A673 (cell line): Measurements from ENCODE around the gene EVPL. TPM values are rescaled to one million over a fixed set of nuclear protein-coding genes. Genes with fewer than 3 reads are reported as not detected.

ENCODE experiments used
- BruUV-seq: library from RNA; stranded (reverse); fragments of 400-500 nt; replicated peaks from 2 replicates; lab custom pipeline; 2021; lab: Mats Ljungman, UMichigan
- CTCF ChIA-PET: fragments of 300-600 bp; sonication (Branson Sonifier 250); formaldehyde crosslinking; loops from one replicate; lab custom pipeline; 2022; ENCODE audit warnings: antibody characterized with exemption; lab: Charles Lee
- POLR2A ChIA-PET: fragments of 300-600 bp; sonication (Branson Sonifier 250); formaldehyde crosslinking; loops from one replicate; lab custom pipeline; 2022; ENCODE audit warnings: antibody characterized with exemption; ENCODE audit not compliant: low non-redundant PET; lab: Charles Lee
- DNase-seq: peaks from one replicate; pipeline ENCODE4 v3.0.0-alpha.2; 2015; ENCODE audit warnings: low spot score
- H3K27ac ChIP-seq: fragments of 200-600 bp; sonication (generic); 2 replicates; pipeline ENCODE4 v1.5.1; 2016; ENCODE audit warnings: mixed run types, low read depth, mild to moderate bottlenecking, mixed read lengths, antibody characterized with exemption, low read length; ENCODE audit not compliant: poor library complexity, severe bottlenecking
- H3K27me3 ChIP-seq: fragments of 200-600 bp; sonication (generic); replicated peaks from 2 replicates; pipeline ENCODE4 v1.6.1; 2017; ENCODE audit warnings: mixed run types, low read depth, mild to moderate bottlenecking, mixed read lengths, antibody characterized with exemption, low read length; ENCODE audit not compliant: insufficient read depth, poor library complexity
- H3K36me3 ChIP-seq: fragments of 200-600 bp; sonication (generic); 2 replicates; pipeline ENCODE4 v1.6.1; 2016; ENCODE audit warnings: mixed run types, mild to moderate bottlenecking, mixed read lengths, antibody characterized with exemption, low read length; ENCODE audit not compliant: insufficient read depth, poor library complexity, severe bottlenecking
- H3K4me1 ChIP-seq: fragments of 200-600 bp; sonication (generic); 2 replicates; pipeline ENCODE4 v1.6.1; 2017; ENCODE audit warnings: mixed run types, mild to moderate bottlenecking, mixed read lengths, antibody characterized with exemption, low read length; ENCODE audit not compliant: insufficient read depth, poor library complexity, severe bottlenecking
- H3K4me3 ChIP-seq: fragments of 200-600 bp; sonication (generic); 2 replicates; pipeline ENCODE4 v1.5.1; 2016; ENCODE audit warnings: low read depth, mixed run types, mild to moderate bottlenecking, mixed read lengths, low read length; ENCODE audit not compliant: poor library complexity, severe bottlenecking
- H3K9me3 ChIP-seq: fragments of 200-600 bp; sonication (generic); 2 replicates; pipeline ENCODE4 v1.6.1; 2016; ENCODE audit warnings: mixed run types, low read depth, mild to moderate bottlenecking, mixed read lengths, antibody characterized with exemption, low read length; ENCODE audit not compliant: poor library complexity, severe bottlenecking
- EZH2 ChIP-seq: fragments of 200-600 bp; sonication (generic); IDR thresholded peaks from 2 replicates; pipeline ENCODE4 v1.6.1; 2017; ENCODE audit warnings: borderline replicate concordance, low read depth, mild to moderate bottlenecking, mixed read lengths, antibody characterized with exemption, low read length; ENCODE audit not compliant: poor library complexity, severe bottlenecking
- intact Hi-C: fragments of 100-400 bp; cut with micrococcal nuclease; formaldehyde crosslinking; loops from one replicate; pipeline ENCODE4 v1.10.0; 2022; ENCODE audit not compliant: unreplicated experiment
- total RNA-seq: library from RNA; stranded (reverse); gene quantifications from 2 replicates; pipeline ENCODE4 v1.2.3, GENCODE V29; 2021
- TF ChIP-seq, protein P1 (sequence below): fragments of 300-800, 200-600 bp; sonication (generic); conservative IDR thresholded peaks from 2 replicates; pipeline ENCODE4 v1.5.1; 2017; ENCODE audit warnings: low read depth, mild to moderate bottlenecking, antibody characterized with exemption, low read length, moderate library complexity, mixed read lengths

The EVPL gene
- total RNA-seq, 1 experiment from 2014 or later, result 0.21 TPM

DNA sequence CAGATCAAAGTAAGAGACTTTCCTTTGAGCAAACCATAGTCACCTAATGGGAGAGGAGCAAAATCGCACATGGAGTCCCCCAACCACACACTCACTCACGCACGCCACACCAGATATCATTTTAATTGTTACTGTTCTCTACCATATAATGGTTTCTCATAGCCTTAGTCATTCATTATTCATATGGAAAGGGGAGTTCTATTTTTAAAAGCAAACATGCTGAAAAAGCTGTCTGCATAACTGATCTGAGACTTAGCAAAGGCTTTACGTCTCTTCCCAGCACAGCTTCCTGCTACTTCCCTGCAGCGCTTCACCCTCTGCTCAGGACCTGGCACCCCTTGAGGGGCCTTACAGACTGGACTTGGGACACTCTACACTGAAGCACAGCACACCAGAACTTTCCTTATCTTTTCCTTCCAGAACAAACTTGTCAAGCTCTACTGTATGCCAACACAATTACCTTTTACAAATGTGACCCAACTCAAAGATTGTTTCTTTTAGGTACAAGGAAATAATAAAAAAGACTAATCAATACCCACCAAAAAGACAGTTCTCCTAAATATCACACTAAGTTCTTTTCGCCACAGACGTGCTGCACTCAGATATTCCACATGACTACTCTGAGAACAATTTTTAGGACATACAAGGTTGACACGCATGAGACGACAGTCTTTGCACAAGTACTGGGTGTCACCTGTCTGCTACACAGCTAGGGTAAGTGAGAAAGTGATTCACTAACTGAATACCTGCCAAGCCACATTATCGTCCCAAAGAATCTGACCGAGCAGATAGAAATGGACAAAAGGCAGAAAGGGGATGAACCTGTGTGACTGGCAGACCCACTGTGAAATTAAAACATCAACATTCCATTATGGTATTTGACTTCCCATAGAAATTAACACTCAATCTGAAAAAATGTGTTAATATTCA, 23.7 kb upstream of the EVPL start:
- BruUV-seq, result no TSS peak
- POLR2A ChIA-PET, result no interaction called here
- peaks cover 10% of the 10 kb centered on the region for H3K4me1 ChIP-seq
- no peak overlapping the region for H3K27ac ChIP-seq
- CTCF ChIA-PET, result no interaction called here
- no peak for DNase-seq
- H3K36me3 ChIP-seq, result peaks cover 63% of the 10 kb centered on the region
- H3K27me3 ChIP-seq, result no peaks in the 10 kb centered on the region
- intact Hi-C loops, result no loop called here
- no peak for TF ChIP-seq EZH2
- TF ChIP-seq, protein P1, sequence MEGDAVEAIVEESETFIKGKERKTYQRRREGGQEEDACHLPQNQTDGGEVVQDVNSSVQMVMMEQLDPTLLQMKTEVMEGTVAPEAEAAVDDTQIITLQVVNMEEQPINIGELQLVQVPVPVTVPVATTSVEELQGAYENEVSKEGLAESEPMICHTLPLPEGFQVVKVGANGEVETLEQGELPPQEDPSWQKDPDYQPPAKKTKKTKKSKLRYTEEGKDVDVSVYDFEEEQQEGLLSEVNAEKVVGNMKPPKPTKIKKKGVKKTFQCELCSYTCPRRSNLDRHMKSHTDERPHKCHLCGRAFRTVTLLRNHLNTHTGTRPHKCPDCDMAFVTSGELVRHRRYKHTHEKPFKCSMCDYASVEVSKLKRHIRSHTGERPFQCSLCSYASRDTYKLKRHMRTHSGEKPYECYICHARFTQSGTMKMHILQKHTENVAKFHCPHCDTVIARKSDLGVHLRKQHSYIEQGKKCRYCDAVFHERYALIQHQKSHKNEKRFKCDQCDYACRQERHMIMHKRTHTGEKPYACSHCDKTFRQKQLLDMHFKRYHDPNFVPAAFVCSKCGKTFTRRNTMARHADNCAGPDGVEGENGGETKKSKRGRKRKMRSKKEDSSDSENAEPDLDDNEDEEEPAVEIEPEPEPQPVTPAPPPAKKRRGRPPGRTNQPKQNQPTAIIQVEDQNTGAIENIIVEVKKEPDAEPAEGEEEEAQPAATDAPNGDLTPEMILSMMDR, result no peak
- no peak overlapping the region for H3K4me3 ChIP-seq
- no peaks in the 10 kb centered on the region for H3K9me3 ChIP-seq

DNA sequence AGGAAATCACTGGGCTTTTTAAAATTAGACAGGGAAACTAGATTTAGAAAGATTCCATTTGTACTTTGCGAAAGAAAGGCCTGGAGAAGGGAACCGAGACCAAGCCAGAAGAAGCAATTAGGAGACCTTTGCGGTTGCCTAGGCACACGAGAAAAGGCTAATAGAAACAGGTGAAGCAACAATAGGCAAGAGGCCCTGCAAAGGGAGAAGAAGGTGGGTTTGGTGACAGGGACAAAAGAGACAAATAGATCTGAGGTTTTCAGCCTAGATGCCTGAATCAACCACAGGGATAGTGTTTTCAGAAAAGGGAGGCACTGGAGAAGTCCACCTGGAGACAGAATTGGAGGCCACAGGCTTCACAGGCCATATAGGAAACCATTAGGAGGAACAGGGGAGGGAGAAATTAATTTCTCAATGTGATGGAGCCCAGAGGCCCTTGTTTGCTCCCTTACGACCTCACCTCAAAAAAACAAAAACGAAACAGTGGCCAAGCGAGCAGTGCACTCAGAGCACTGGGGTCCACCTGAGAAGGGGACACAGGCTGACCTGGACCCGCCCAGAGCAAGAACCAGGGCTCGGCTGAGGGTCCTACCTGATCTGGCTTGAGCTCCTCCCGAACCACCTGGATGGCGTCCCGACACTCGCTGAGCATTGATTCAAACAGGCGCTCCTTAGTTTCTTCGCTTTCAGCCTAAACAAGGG, 22.9 kb upstream of the EVPL start:
- Histone ChIP-seq H3K36me3 (peaks cover 67% of the 10 kb centered on the region), H3K9me3 (no peaks in the 10 kb centered on the region), H3K27me3 (no peaks in the 10 kb centered on the region), H3K27ac (no peak overlapping the region), H3K4me1 (peaks cover 10% of the 10 kb centered on the region), H3K4me3 (no peak overlapping the region)
- no TSS peak for BruUV-seq
- TF ChIP-seq, protein P1, result no peak
- POLR2A ChIA-PET, result no interaction called here
- intact Hi-C loops, result no loop called here
- no peak for DNase-seq
- CTCF ChIA-PET, result no interaction called here

DNA sequence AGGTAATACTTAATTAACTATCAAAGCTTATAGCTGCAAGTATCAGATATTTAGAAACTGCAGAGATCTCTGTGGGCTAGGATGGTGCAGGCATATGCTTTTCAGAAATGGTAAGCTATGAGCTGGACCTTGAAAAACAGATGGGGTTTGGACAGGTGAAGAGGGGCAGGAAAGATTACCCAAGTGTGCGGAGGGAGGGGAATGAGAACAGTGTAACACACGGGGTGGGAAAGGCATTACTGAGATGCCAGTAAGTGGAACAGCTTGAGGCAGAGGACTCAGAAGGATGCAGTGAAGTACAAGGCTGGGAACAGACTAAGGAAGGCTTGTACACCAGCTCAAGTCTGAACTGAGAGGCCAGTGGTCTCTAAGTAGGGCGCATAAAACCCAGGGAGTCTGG, 22.1 kb upstream of the EVPL start:
- BruUV-seq, result no TSS peak
- H3K4me1 ChIP-seq, result peaks cover 10% of the 10 kb centered on the region
- no peaks in the 10 kb centered on the region for H3K27me3 ChIP-seq
- intact Hi-C loops, result no loop called here
- no peak for DNase-seq
- no peak overlapping the region for H3K27ac ChIP-seq
- no peak overlapping the region for H3K4me3 ChIP-seq
- ChIA-PET CTCF (interaction anchor here (0.5 kb wide), 1 partner anchor 51 kb away, joined by 6 read pairs; no protein-coding TSS in a partner anchor), POLR2A (no interaction called here)
- peaks cover 69% of the 10 kb centered on the region for H3K36me3 ChIP-seq
- H3K9me3 ChIP-seq, result no peaks in the 10 kb centered on the region
- TF ChIP-seq, protein P1, result no peak
- TF ChIP-seq EZH2, result no peak
